GM12872 (cell line): ENCODE measurements around the gene DDX49.

ENCODE experiments used
- CTCF ChIP-seq: IDR thresholded peaks from 3 replicates; pipeline ENCODE4 v1.5.1; 2011; ENCODE audit warnings: low read depth, mild to moderate bottlenecking, low read length, moderate library complexity; ENCODE audit not compliant: insufficient read depth

DDX49 gene

GRCh38 chr19:18932216-18932841 is 12.8 kb downstream of the DDX49 start:
- no peak for TF ChIP-seq CTCF

DNA sequence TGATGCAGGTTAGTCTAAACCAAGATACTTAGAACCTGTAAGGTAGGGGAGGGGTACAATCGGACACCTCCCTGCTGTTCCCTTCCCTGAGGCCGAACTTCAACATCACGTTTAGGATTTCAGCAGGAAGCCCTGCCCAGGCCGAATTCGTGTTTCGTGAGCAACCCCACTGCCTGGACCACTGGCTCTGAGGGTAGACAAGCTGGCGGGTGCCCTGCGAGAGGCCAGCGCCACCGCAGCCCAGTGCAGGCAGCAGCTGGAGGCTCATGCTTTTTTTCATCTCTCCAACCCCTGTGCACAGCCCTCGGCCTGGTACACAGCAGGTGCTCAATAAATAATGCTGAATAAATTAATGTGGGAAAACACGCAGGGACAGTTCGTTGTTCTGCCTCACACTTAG is 13.8 kb downstream of the DDX49 start:
- TF ChIP-seq CTCF, result no peak

DNA sequence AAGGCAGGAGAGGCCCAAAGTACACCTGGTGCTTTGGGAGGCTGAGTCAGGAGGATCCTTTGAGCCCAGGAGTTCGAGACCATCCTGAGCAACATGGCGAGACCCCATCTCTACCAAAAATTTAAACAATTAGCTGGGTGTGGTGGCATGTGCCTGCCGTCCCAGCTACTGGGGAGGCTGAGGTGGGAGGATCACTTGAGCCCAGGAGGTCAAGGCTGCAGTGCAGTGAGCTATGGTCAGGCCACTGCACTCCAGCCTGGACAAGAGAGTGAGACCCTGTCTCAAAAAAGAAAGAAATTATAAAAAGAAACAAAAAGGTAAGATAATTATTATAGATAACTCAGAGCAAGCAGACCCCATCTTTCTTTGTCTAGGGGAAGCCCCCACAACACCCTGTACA is 19.6 kb downstream of the DDX49 start:
- TF ChIP-seq CTCF, result no peak

DNA sequence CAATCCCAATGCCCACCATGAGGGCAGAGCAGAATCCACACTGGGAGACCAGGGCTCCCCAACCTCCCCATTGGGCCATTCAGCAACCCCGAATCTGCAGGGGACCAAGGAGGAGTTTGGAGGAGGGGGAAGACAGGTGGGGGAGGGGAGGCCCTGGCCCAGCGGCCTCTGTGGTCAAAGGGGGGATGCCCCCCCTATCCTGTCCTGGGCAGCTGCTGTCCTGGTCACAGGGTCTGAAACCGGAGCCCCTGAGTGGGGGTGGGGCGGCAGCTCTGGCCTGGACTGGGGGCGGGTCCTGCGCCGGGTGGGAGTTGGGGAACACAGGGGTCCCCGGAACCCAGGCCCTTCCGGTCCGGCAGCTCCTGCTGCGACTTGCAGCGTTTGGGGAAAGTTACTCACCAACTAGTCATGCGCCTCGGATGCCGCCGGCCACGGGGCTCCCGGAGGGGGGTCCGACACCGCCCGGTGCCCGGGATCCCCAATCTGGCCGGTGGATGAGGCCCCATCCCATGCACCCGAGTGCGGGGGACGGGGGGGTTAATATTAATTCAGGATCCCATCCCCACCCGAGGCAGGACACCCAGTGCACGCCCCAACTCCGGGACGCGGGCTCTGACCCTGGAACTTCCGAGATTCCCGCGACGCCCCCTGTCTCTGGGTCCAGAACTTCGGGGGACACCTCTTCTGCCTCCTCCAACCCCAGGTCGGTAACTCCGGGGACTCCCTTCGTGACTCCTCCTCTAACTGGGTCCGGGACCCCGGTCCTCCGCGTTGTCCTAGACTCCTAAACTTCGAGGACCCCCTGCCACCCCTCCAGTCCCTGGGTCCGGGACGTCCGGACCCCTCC is 20.6 kb downstream of the DDX49 start:
- no peak for TF ChIP-seq CTCF

DNA sequence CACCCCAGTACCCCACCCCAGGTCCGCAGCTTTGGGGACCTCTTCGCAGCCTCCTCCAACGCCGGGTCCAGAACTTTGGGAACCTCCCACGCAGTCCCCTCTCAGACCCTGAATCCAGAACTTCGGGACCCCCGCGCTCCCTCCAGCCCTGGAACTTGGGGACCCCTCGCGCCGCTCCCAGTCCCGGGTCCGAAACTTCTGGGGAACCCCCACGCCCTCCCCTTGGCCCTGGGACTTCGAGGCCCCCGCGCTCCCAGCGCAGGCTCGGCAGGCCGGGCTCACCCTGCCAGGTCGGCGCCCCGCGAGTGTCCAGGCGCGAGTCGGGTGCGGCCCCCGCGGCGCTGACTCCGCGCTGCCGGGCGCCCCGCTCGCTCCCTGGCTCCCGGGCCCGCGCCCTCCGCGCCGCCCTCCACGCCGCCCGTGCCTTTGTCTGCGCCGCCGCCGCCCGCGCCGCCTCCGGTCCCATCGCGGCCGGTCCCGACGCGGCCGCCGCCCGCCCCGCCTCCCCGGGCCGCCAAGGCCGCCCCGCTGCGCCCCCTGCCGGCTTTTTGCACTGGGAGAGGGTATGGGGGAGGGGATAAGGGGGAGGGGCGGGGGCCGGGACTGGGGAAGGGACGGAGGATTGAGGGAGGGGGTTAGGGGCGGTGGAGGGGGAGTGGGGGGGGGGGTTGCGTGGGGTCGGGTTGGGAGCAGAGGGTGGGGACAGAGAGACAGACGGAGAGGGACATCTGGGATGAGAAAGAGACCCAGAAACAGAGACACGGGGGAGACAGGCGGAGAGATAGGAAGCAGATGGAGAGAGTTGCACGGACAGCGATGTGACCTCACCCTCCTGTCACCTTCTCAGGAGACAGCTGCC is 21.5 kb downstream of the DDX49 start, which contains the start of gene HOMER3:
Gene HOMER3 (minus strand): TSS at position 449 of the 859 bp plus-strand sequence. CDS start 2,235 bp downstream, outside the sequence.
- peak; percentile 24; the same call in 2 of the 3 replicates for TF ChIP-seq CTCF

DNA sequence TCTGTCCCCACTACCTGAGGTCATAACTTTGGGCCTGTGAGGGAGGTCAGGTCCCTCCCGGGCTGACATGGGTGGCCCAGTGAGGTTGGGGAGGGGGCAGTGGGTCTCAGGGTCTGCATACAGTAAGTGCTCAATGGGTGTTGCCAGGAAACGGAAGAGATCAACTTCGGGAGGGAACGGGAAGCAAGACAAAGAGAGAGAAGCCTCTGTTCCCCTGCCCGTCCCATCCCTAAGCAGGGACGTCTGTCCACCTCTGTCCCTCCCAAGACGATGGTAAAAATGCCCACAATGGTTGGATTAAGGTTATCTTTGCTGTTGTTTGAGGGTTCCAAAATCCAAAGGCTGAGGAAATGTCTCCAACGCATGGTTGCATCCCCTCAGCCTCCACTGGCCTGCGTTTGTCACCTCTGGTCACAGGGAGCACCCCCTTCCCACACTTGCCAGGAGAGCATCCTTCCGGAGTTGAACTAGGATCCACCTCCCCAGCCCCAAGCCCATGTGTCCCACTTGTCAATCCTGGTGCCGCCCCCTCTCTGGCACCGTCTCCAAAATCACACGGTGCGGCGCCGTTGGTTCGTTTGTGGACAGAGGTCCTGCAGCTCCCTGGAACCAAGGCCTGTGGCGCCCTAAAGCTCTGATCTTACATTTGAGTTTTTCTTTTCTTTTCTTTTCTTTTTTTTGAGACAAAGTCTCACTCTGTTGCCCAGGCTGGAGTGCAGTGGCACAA is 22.3 kb downstream of the DDX49 start:
- no peak; the same call in 2 of the 3 replicates for TF ChIP-seq CTCF
